ENCODE results near the gene PACRG. TPM values are rescaled to one million over a fixed set of nuclear protein-coding genes. Genes with fewer than 3 reads are reported as not detected.

Gene PACRG
- total RNA-seq, 4 donors from 2014 or later = 0.29 to 1.6 (median 0.61) TPM

DNA sequence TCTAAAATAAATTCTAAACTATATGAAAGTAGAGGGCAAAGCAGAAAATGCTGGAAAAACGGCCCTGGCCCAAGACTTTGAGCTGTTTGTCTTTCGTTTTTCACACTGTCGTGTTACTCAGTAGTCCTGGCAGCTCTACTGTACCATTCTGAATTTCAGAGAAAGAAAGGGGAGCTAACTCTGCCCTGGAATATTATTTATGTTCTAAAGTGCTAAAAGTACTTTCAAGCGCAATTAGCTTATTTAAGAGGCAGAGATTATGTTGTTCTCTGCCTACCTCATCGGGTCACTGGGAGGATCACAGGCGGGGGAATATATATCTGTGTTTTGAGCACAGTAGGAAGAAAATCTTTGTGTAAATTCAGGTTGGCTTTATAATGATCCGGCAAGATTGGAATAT is 534.3 kb downstream of the PACRG start:
- in situ Hi-C loops (cut with MboI; ENCODE audit: low sequenced_read_pairs in 4 of 4) = no loop called here
- H3K4me1 ChIP-seq = peaks cover 23 to 27% of the 10 kb centered on the region in 2 donors

DNA sequence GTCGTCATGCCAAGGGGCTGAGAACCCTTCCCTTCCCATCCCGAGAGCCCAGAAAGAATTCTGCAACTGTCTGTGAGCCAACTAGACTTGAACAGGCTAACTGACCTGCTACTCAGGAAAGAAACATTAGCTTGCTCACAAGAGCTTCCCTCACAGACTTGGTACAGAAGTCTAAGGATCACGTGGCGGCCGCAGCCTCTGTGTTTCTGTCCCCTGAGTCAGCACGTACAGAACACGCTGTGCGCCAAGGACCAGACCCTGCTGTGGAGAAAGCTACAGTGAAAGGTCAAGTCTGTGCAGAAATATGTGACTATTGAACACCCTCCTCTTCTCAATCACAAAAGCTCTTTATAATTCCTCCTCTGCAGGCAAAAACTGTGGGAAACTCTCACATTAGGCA is 535.4 kb downstream of the PACRG start:
- ATAC-seq (peak; percentile 79 to 93), DNase-seq (peak; percentile 67)
- Histone ChIP-seq H3K27ac (peak overlapping the region; percentile 9 to 76 (median 52)), H3K36me3 (no peaks in the 10 kb centered on the region), H3K9me3 (no peaks in the 10 kb centered on the region), H3K27me3 (no peaks in the 10 kb centered on the region), H3K4me1 (peaks cover 23 to 27% of the 10 kb centered on the region in 2 donors), H3K4me3 (peak overlapping the region in 1 of 4 donors; percentile 14)
- in situ Hi-C loops (cut with MboI; ENCODE audit: low sequenced_read_pairs in 4 of 4) = no loop called here
- TF ChIP-seq, protein P1, sequence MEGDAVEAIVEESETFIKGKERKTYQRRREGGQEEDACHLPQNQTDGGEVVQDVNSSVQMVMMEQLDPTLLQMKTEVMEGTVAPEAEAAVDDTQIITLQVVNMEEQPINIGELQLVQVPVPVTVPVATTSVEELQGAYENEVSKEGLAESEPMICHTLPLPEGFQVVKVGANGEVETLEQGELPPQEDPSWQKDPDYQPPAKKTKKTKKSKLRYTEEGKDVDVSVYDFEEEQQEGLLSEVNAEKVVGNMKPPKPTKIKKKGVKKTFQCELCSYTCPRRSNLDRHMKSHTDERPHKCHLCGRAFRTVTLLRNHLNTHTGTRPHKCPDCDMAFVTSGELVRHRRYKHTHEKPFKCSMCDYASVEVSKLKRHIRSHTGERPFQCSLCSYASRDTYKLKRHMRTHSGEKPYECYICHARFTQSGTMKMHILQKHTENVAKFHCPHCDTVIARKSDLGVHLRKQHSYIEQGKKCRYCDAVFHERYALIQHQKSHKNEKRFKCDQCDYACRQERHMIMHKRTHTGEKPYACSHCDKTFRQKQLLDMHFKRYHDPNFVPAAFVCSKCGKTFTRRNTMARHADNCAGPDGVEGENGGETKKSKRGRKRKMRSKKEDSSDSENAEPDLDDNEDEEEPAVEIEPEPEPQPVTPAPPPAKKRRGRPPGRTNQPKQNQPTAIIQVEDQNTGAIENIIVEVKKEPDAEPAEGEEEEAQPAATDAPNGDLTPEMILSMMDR (IDR thresholded peaks at IDR 0.05 in 4 of 5, conservative IDR thresholded peaks at IDR 0.05 in 1 of 5) = no peak
- no peak for TF ChIP-seq POLR2A (IDR thresholded peaks at IDR 0.05)
- intact Hi-C loops (cut with DNase I; ENCODE audit: low total_unique reads) = loop anchor here (5.0 to 10.0 kb wide), 2 partner anchors 84 to 142 kb away; no protein-coding TSS in a partner anchor

More for the DNA sequence above, 534.3 kb downstream of the PACRG start:
- H3K27me3 ChIP-seq = no peaks in the 10 kb centered on the region
- ATAC-seq = no peak
- intact Hi-C loops (cut with DNase I; ENCODE audit: low total_unique reads) = loop anchor here (5.0 to 10.0 kb wide), 2 partner anchors 85 to 143 kb away; no protein-coding TSS in a partner anchor
- H3K9me3 ChIP-seq = no peaks in the 10 kb centered on the region
- no peak for DNase-seq
- peak overlapping the region in 1 of 4 donors; percentile 76 for H3K27ac ChIP-seq
- H3K4me3 ChIP-seq = no peak overlapping the region
- TF ChIP-seq, protein P1 (IDR thresholded peaks at IDR 0.05 in 4 of 5, conservative IDR thresholded peaks at IDR 0.05 in 1 of 5) = no peak
- no peak for TF ChIP-seq POLR2A (IDR thresholded peaks at IDR 0.05)
- no peaks in the 10 kb centered on the region for H3K36me3 ChIP-seq

DNA sequence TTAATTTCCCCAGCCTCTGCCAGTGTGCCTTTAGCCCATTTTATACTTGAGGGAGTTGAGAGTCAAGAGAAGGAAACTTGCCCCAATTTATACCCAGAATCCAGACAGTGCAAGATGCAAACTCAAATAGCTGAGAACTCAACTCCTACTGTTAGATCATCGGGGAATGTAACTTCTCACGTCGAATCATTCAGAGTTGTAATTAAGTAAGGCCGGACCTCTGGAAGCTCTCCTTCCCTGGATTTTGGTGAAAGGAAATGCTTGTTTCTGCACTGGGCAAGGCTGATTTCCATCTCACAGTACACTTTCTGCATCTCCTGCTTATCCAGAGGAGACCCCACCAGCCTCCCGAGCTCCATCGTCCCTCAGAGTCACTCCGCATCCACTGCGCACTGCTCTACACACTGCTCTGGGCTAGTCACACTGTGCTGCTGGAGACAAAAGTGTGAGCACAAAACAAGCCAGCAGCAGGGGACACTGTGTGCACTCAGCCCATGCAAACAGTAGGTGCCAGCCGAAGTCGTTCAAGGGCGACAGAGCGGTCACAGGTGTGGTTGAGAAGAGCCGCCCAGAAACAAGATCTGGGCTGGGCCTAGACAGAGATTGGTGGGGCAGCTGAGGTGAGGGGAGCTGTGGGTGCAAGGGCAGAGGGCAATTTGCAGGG is 536.4 kb downstream of the PACRG start:
- Histone ChIP-seq H3K27ac (peak overlapping the region; percentile 9 to 76 (median 40)), H3K9me3 (no peaks in the 10 kb centered on the region), H3K36me3 (no peaks in the 10 kb centered on the region), H3K4me1 (peaks cover 23 to 27% of the 10 kb centered on the region in 2 donors), H3K4me3 (no peak overlapping the region), H3K27me3 (no peaks in the 10 kb centered on the region)
- in situ Hi-C loops (cut with MboI; ENCODE audit: low sequenced_read_pairs in 4 of 4) = no loop called here
- DNase-seq = peak; percentile 58 to 69
- TF ChIP-seq, protein P1 (IDR thresholded peaks at IDR 0.05 in 4 of 5, conservative IDR thresholded peaks at IDR 0.05 in 1 of 5) = no peak
- no peak for TF ChIP-seq POLR2A (IDR thresholded peaks at IDR 0.05)
- intact Hi-C loops (cut with DNase I; ENCODE audit: low total_unique reads) = loop anchor here (5.0 to 10.0 kb wide), 2 partner anchors 83 to 141 kb away; no protein-coding TSS in a partner anchor
- peak; percentile 73 to 76 for ATAC-seq

DNA sequence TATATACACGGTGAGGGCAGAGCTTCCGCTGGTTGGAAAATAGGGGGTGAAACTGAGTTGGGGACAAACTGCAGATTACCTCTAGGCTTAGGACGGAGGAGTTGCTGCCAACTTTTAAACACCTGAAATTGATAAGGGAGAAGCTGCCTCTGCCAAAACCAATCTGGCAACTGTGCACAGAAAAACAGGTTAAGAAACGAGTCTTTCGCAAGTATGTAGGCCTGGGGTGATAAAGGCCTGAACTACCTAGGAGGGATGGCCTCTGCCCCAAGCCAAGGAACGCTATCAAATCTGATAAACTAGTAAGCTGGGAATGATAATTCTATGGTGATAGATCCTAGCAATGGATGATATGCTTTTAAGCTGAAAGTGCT is 536.9 kb downstream of the PACRG start:
- Histone ChIP-seq H3K4me1 (peaks cover 23 to 27% of the 10 kb centered on the region in 2 donors), H3K36me3 (no peaks in the 10 kb centered on the region), H3K9me3 (no peaks in the 10 kb centered on the region), H3K4me3 (no peak overlapping the region), H3K27me3 (no peaks in the 10 kb centered on the region), H3K27ac (peak overlapping the region in 2 of 4 donors; percentile 1 to 76)
- intact Hi-C loops (cut with DNase I; ENCODE audit: low total_unique reads) = loop anchor here (5.0 to 10.0 kb wide), 2 partner anchors 83 to 140 kb away; no protein-coding TSS in a partner anchor
- DNase-seq = no peak
- ATAC-seq = no peak
- no peak for TF ChIP-seq POLR2A (IDR thresholded peaks at IDR 0.05)
- TF ChIP-seq, protein P1 (IDR thresholded peaks at IDR 0.05 in 4 of 5, conservative IDR thresholded peaks at IDR 0.05 in 1 of 5) = no peak
- in situ Hi-C loops (cut with MboI; ENCODE audit: low sequenced_read_pairs in 4 of 4) = no loop called here

All from gastrocnemius medialis (tissue), 4 donors.